Duodenal mucosa (tissue), 2 donors: ENCODE results near the gene SCAF8.
"Not testable (repeated sequence)": the region's sequence is repeated elsewhere in the genome, so short reads cannot be mapped to it uniquely, and the experiment has no call there.

Source experiments
- H3K27ac ChIP-seq: one replicate; pipeline ENCODE4 v1.7.0; 2013; ENCODE audit warnings: low read depth, low read length
- H3K27me3 ChIP-seq, 2 donors: one replicate each; pipeline ENCODE4 v1.7.0; 2013; ENCODE audit warnings: low read length in 2 of 2, control low read depth in 1 of 2; ENCODE audit not compliant: insufficient read depth in 2 of 2, control insufficient read depth in 1 of 2
- H3K36me3 ChIP-seq, 2 donors: one replicate each; pipeline ENCODE4 v1.7.0; 2013; ENCODE audit warnings: low read length in 2 of 2, control low read depth in 1 of 2; ENCODE audit not compliant: insufficient read depth in 2 of 2, control insufficient read depth in 1 of 2
- H3K4me1 ChIP-seq, 2 donors: one replicate each; pipeline ENCODE4 v1.7.0; 2013; ENCODE audit warnings: low read length in 2 of 2, control low read depth in 1 of 2; ENCODE audit not compliant: insufficient read depth in 2 of 2, control insufficient read depth in 1 of 2
- H3K4me3 ChIP-seq, 2 donors: one replicate each; pipeline ENCODE4 v1.7.0; 2013; ENCODE audit warnings: low read length in 2 of 2, low read depth in 1 of 2
- H3K9ac ChIP-seq, 2 donors: one replicate each; pipeline ENCODE4 v1.7.0; 2013; ENCODE audit warnings: low read length in 2 of 2, low read depth in 1 of 2
- H3K9me3 ChIP-seq, 2 donors: one replicate each; pipeline ENCODE4 v1.7.0; 2013; ENCODE audit warnings: low read length in 2 of 2, control low read depth in 1 of 2; ENCODE audit not compliant: control insufficient read depth in 1 of 2

The SCAF8 gene

DNA sequence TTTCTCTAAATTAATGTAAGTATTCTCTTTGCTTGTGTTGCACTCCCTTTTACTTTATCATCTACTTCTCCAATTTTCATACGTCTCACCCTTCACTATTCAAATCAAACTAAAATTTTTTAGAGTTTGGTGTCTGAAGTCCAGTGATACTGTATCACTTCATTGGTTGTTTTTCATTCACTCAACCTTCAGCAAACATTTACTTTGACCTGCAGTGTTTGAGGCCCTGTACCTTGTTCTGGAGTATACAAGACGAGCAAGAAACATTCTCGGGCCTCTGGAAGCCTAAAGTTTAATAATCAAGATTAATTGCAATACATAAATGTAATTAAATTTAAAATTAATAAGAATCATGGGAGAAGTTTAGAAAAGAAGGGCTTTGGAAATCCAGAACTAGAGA, 64.6 kb downstream of the SCAF8 start:
- Histone ChIP-seq H3K36me3 (peaks cover 4 to 50% of the 10 kb centered on the region in 2 donors), H3K9me3 (no peaks in the 10 kb centered on the region), H3K27ac (no peak overlapping the region)

DNA sequence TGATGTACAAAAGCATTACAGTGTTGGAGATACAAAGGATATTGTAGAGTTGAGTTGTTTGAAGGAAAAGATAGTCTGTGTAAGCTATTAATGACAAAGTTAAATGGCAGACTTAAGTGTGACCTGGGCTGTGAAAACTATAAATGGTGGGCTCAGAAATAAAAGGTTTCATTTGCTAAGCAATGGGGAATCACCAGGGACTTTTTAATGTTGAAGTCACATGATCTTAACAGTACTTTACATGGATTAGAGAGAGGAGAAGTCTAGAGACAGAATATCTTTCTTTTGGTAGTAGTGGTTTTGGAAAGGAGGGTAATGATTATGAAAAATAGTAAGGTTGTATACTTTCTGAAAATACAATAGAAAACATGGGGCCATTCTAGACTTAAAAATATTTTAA, 67.1 kb downstream of the SCAF8 start:
- H3K36me3 ChIP-seq, result peaks cover 2 to 51% of the 10 kb centered on the region in 2 donors
- H3K9ac ChIP-seq, result no peak overlapping the region
- no peaks in the 10 kb centered on the region for H3K9me3 ChIP-seq
- H3K4me1 ChIP-seq, result no peaks in the 10 kb centered on the region
- H3K27me3 ChIP-seq, result no peaks in the 10 kb centered on the region
- H3K27ac ChIP-seq, result no peak overlapping the region
- no peak overlapping the region for H3K4me3 ChIP-seq

More for the DNA sequence above, 64.6 kb downstream of the SCAF8 start:
- Histone ChIP-seq H3K9ac (no peak overlapping the region), H3K4me3 (no peak overlapping the region), H3K4me1 (no peaks in the 10 kb centered on the region), H3K27me3 (no peaks in the 10 kb centered on the region)

DNA sequence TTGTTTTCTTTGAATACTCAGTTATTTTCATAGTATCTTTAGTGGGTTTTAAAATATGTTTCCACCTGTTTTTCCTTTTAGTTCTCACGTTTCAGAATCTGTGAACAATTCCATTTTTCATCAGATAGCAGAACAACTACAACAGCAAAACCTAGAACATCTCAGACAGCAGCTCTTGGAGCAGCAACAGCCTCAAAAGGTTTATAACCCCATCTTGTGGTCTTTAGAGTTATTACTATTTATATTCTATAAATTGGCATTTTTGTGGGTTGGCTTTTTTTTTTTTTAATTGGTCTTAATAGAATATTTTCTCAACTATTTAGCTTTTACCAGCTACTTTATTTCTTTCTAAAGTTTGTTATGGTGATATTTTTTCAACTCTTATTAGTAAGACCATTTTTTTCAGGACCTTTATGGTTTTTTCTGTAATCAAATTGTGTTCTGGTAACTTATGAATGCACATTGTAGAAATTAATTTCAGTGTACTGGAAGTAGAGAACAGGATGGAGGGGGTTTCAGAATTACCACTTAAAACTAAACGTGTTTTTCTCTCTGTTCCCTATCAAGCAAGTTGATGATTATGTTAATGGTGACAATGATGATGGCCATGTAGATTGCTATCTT, 72.2 kb downstream of the SCAF8 start:
- H3K36me3 ChIP-seq, result peaks cover 17 to 53% of the 10 kb centered on the region in 2 donors
- no peak overlapping the region for H3K27ac ChIP-seq
- H3K9me3 ChIP-seq, result no peaks in the 10 kb centered on the region
- no peaks in the 10 kb centered on the region for H3K4me1 ChIP-seq
- H3K4me3 ChIP-seq, result no peak overlapping the region
- H3K9ac ChIP-seq, result no peak overlapping the region
- no peaks in the 10 kb centered on the region for H3K27me3 ChIP-seq

DNA sequence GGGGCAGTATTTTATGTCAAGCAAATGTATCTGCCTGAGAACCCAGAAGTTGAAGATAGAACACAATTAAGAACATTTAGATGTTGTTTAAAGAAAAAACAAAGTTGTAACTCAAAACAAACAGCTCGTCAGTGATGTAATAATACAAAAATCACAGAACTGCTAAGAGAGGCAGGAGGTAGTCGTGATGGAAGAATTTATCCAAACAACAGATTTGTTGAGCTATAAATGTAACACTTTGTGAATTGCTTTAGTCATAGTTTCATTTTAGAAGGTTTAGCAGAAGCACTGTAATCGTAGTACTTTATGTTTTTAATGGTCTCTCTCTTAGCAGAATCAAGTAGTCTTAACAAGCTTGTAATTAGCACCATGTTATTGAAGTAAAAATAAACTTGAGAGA, 73.6 kb downstream of the SCAF8 start:
- Histone ChIP-seq H3K36me3 (peaks cover 23 to 62% of the 10 kb centered on the region in 2 donors), H3K9me3 (no peaks in the 10 kb centered on the region), H3K27me3 (no peaks in the 10 kb centered on the region), H3K27ac (no peak overlapping the region), H3K4me1 (no peaks in the 10 kb centered on the region), H3K4me3 (no peak overlapping the region), H3K9ac (no peak overlapping the region)

DNA sequence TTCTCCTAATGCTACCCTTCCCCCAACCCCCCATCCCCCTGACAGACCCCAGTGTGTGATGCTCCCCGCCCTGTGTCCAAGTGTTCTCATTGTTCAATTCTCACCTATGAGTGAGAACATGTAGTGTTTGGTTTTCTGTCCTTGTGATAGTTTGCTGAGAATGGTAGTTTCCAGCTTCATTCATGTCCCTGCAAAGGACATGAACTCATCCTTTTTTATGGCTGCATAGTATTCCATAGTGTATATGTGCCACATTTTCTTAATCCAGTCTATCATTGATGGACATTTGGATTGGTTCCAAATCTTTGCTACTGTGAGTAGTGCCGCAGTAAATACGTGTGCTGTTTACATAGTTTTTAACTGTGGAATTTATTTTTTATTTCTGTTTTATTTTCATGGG, 78.4 kb downstream of the SCAF8 start:
- peaks cover 33 to 74% of the 10 kb centered on the region in 2 donors for H3K36me3 ChIP-seq
- not testable (repeated sequence) for H3K27me3 ChIP-seq, H3K4me1 ChIP-seq, H3K9ac ChIP-seq, H3K9me3 ChIP-seq, H3K27ac ChIP-seq, H3K4me3 ChIP-seq

DNA sequence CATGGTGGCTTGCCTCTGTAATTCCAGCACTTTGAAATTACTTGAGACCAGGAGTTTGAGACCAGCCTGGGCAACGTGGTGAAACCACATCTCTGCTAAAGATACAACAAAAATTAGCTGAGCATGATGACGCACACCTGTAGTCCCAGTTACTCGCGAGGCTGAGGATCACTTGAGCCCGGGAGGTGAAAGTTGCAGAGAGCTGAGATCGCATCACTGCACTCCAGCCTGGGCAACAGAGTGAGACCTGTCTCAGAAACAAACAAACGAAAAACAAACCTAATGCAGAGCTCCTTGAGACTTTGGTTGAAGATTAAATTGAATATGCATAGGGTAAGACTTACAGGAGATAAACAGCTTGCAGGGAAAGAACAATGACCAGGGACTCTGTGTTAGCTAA, 80.8 kb downstream of the SCAF8 start:
- H3K36me3 ChIP-seq, result peaks cover 30 to 72% of the 10 kb centered on the region in 2 donors
- H3K27me3 ChIP-seq, result no peaks in the 10 kb centered on the region

DNA sequence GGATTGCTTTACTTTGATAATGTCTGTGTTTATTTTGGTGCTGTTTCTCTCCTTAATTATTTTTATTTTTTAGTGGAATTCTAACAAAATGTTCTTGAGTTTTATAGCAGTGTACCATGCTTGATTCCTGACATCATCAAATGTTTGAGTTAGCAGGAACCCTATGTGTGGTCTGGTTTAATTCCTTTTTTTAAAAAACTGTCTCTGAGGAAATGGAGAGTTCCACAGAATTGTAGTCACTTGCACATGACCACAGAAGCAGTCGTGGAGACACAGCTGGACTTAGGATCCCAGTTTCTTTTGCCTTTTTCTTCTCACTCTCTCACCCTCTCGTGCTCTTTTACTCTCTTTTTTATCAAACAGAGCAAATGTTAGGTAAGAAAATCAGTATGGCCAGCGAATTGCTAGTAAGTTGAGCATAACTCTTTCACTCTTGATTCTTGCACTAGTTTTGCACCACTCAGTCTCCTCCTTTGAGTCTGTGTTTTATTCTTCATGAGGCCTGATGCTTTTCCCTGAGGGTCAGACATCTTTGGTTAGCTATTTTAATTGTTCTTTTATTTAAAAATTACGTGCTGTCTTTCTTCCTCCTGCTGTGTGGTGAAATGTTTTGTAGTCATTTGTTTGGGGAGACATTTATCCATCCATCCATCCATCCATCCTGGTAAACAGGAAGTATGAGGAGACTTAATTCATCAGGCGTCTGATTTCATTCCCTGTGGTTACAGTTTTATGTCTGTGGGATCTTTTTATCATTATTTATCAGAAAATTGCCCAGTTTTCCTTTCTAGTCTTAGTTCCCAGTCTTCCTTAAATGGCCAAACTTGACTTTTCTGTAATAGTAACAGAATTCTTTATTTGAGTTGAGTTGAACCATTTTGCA, 83.0 kb downstream of the SCAF8 start:
- H3K36me3 ChIP-seq, result peaks cover 44 to 72% of the 10 kb centered on the region in 2 donors
- no peaks in the 10 kb centered on the region for H3K9me3 ChIP-seq
- H3K4me1 ChIP-seq, result no peaks in the 10 kb centered on the region
- no peak overlapping the region for H3K27ac ChIP-seq
- no peak overlapping the region for H3K9ac ChIP-seq
- H3K4me3 ChIP-seq, result no peak overlapping the region
- H3K27me3 ChIP-seq, result no peaks in the 10 kb centered on the region

More for the DNA sequence above, 80.8 kb downstream of the SCAF8 start:
- Histone ChIP-seq H3K27ac (no peak overlapping the region), H3K4me1 (no peaks in the 10 kb centered on the region), H3K9me3 (no peaks in the 10 kb centered on the region), H3K9ac (no peak overlapping the region), H3K4me3 (no peak overlapping the region)

DNA sequence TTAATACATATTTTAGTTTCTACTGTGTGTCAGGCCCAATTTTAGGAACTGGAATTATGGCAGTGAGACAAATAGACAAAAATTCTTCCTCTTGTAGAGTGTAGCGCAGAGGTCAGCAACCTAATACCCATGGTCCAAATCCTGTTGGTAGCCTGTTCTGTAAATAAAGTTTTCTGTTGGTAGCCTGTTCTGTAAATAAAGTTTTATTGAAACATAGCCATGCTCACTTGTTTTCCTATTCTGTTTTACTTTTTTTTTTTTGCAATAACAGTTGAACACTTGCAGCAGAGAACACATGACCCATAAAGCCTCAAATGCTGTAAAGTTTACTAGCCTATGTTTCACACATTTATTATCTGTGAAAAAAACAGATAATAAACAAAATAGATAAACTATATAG, 87.9 kb downstream of the SCAF8 start:
- Histone ChIP-seq H3K4me3 (no peak overlapping the region), H3K36me3 (peaks cover 33 to 71% of the 10 kb centered on the region in 2 donors), H3K27ac (no peak overlapping the region), H3K27me3 (no peaks in the 10 kb centered on the region), H3K9ac (no peak overlapping the region), H3K4me1 (no peaks in the 10 kb centered on the region), H3K9me3 (no peaks in the 10 kb centered on the region)

DNA sequence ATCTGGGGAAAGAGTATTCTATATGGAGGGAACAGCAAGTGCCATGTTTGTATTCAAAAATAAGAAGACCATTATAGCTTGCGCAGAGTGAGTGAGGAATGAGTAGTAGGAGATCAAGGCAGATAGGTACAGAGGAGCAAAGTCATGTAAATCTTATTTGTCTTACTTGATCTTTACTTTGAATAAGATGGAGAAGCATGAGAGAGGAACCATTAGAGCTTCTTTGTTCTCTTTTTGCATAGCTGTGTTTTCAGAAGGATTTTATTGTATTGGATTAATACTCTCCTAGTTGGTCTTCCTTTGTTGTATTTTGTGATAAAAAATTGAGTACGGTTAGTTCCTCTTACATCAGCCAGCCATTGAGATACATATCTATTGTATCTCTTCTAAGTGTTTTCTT, 88.4 kb downstream of the SCAF8 start:
- no peak overlapping the region for H3K9ac ChIP-seq
- no peak overlapping the region for H3K4me3 ChIP-seq
- no peak overlapping the region for H3K27ac ChIP-seq
- H3K27me3 ChIP-seq, result no peaks in the 10 kb centered on the region
- H3K36me3 ChIP-seq, result peaks cover 33 to 66% of the 10 kb centered on the region in 2 donors
- no peaks in the 10 kb centered on the region for H3K9me3 ChIP-seq
- H3K4me1 ChIP-seq, result no peaks in the 10 kb centered on the region

DNA sequence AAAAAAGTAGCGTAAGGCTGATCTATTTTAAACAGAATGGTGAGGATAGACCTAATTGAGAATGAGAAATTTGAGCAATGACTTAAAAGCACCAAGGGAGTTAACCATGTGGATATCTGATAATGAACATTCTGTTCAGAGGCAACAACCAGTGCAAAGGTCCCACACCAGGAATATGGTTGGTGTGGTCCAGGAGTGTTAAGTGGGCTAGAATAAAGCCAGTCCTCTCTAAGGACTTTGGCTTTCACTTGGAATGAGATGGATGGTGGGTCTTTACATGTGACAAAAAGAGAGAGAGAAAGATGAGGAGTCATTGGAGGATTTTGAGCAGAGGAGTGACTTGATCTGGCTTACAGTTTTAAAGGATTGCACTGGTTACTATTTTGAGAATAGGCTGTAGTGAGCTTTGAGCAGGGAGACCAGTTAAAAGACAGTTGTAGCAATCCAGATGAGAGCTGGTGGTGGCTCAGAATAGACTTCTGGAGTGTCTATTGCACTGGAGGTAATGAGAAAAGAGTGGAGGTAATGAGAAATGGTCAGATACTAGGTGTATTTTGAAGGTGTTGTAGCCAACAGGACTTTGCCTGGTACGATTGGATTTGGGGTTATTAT, 89.8 kb downstream of the SCAF8 start:
- Histone ChIP-seq H3K4me3 (no peak overlapping the region), H3K36me3 (peaks cover 30 to 64% of the 10 kb centered on the region in 2 donors), H3K27ac (no peak overlapping the region), H3K9me3 (no peaks in the 10 kb centered on the region), H3K9ac (no peak overlapping the region), H3K27me3 (no peaks in the 10 kb centered on the region), H3K4me1 (no peaks in the 10 kb centered on the region)
